ENCODE data around the gene TP63.

TP63 gene

DNA sequence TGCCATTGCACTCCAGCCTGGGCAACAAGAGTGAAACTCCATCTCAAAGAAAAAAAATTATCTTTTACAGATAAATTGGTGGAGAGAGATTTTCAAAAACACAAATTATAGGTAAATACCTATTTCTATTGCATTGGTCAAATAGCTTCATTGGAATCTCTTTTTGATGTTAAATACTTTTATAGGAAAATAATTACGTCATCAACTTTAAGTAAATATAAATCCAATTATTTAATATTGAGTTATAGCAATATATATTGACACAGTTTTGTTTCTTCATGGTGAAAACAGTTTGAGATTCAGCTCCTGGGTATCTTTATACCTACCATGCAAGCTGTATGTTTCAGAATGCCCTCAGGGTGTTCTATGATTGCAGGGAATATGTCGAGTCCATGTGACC lies 172.1 kb downstream of the TP63 start:
- ATAC-seq: no peak
- no peak for TF ChIP-seq TCF4 (CRISPR knock-in tag; IDR thresholded peaks at IDR 0.05; ENCODE audit: borderline replicate concordance)

DNA sequence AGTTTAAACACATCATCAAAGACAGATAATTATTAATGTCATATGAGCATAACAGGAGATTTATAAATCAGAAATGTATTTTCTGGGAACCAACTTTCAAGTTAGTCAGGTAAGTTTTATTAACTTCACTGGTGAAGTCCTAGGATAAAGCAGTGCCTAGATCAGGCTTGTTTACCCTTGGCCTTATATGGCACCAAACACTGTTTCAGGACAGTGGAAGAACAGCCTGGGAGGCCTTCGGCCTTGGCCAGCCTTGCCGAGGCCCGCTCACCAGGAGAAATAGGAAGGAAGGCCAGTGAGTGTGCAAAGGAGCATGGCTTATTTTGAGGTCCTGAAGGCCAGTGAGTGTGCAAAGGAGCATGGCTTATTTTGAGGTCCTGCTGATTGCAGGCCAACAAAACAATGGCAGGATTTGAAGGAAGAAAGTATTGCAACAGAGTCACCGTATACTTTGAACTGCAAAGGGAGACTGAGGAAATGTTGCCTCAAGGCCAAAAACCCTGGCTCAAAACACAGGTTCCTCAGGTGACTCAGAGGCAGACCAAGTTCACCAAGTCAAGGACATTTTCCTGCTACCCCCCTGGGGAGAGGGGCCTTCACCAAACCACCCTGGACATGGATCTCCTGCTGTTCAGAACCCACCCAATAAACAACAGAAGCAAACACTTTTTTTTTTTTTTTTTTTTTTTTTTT lies 174.3 kb downstream of the TP63 start:
- no peak for ATAC-seq
- TF ChIP-seq GLIS3 (CRISPR knock-in tag; IDR thresholded peaks at IDR 0.05): no peak

- no peak for ATAC-seq
- no peak for TF ChIP-seq ZNF565 (CRISPR knock-in tag; conservative IDR thresholded peaks at IDR 0.05; ENCODE audit: low read depth)
Observed at GRCh38 chr3:189806171-189806951, 175.2 kb downstream of the TP63 start.

DNA sequence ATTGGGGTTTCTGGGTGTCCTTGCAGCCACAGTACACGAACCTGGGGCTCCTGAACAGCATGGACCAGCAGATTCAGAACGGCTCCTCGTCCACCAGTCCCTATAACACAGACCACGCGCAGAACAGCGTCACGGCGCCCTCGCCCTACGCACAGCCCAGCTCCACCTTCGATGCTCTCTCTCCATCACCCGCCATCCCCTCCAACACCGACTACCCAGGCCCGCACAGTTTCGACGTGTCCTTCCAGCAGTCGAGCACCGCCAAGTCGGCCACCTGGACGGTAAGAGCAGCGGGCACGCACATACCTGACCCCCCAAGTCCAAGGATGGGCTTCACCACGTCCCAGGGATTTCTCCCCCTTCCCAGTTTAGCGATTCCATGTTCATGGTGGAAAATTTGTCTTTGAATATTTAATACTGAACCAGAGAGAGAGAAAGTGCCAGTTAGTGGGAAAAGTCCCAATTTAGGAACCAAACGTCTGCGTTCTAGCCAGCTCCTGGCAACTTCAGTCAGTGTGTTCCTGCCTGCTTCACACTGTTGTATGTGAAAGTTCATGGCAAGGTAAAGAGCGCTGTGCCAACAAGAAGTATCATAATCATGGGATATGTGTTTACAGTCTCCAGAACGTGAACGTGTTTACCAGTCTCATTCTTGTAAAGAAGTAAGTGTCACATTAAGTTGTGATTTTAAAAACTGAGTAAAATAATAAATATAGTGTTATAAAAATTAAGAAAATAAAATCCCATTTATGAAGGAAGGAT lies 177.2 kb downstream of the TP63 start:
- TF ChIP-seq BACH2 (CRISPR knock-in tag; IDR thresholded peaks at IDR 0.05; ENCODE audit: borderline replicate concordance) (no peak), ZFP3 (CRISPR knock-in tag; IDR thresholded peaks at IDR 0.05) (no peak), ARNTL (CRISPR knock-in tag; IDR thresholded peaks at IDR 0.05; ENCODE audit: borderline replicate concordance, low read depth) (no peak), ZNF70 (CRISPR knock-in tag; IDR thresholded peaks at IDR 0.05) (no peak), RARB (CRISPR knock-in tag; IDR thresholded peaks at IDR 0.05) (no peak), TCF4 (CRISPR knock-in tag; IDR thresholded peaks at IDR 0.05; ENCODE audit: borderline replicate concordance) (no peak)
- ATAC-seq: no peak

GRCh38 chr3:189809583-189809982 lies 178.4 kb downstream of the TP63 start:
- TF ChIP-seq, protein P1, sequence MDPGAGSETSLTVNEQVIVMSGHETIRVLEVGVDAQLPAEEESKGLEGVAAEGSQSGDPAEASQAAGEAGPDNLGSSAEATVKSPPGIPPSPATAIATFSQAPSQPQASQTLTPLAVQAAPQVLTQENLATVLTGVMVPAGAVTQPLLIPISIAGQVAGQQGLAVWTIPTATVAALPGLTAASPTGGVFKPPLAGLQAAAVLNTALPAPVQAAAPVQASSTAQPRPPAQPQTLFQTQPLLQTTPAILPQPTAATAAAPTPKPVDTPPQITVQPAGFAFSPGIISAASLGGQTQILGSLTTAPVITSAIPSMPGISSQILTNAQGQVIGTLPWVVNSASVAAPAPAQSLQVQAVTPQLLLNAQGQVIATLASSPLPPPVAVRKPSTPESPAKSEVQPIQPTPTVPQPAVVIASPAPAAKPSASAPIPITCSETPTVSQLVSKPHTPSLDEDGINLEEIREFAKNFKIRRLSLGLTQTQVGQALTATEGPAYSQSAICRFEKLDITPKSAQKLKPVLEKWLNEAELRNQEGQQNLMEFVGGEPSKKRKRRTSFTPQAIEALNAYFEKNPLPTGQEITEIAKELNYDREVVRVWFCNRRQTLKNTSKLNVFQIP (CRISPR knock-in tag; IDR thresholded peaks at IDR 0.05; ENCODE audit: borderline replicate concordance, low read depth): no peak
- TF ChIP-seq, protein P2, sequence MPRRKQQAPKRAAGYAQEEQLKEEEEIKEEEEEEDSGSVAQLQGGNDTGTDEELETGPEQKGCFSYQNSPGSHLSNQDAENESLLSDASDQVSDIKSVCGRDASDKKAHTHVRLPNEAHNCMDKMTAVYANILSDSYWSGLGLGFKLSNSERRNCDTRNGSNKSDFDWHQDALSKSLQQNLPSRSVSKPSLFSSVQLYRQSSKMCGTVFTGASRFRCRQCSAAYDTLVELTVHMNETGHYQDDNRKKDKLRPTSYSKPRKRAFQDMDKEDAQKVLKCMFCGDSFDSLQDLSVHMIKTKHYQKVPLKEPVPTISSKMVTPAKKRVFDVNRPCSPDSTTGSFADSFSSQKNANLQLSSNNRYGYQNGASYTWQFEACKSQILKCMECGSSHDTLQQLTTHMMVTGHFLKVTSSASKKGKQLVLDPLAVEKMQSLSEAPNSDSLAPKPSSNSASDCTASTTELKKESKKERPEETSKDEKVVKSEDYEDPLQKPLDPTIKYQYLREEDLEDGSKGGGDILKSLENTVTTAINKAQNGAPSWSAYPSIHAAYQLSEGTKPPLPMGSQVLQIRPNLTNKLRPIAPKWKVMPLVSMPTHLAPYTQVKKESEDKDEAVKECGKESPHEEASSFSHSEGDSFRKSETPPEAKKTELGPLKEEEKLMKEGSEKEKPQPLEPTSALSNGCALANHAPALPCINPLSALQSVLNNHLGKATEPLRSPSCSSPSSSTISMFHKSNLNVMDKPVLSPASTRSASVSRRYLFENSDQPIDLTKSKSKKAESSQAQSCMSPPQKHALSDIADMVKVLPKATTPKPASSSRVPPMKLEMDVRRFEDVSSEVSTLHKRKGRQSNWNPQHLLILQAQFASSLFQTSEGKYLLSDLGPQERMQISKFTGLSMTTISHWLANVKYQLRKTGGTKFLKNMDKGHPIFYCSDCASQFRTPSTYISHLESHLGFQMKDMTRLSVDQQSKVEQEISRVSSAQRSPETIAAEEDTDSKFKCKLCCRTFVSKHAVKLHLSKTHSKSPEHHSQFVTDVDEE (CRISPR knock-in tag; IDR thresholded peaks at IDR 0.05): no peak
- TF ChIP-seq, protein P3, sequence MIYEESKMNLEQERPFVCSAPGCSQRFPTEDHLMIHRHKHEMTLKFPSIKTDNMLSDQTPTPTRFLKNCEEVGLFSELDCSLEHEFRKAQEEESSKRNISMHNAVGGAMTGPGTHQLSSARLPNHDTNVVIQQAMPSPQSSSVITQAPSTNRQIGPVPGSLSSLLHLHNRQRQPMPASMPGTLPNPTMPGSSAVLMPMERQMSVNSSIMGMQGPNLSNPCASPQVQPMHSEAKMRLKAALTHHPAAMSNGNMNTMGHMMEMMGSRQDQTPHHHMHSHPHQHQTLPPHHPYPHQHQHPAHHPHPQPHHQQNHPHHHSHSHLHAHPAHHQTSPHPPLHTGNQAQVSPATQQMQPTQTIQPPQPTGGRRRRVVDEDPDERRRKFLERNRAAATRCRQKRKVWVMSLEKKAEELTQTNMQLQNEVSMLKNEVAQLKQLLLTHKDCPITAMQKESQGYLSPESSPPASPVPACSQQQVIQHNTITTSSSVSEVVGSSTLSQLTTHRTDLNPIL (CRISPR knock-in tag; IDR thresholded peaks at IDR 0.05; ENCODE audit: low read depth): no peak
- TF ChIP-seq CSRNP3 (CRISPR knock-in tag; IDR thresholded peaks at IDR 0.05) (no peak), ARNTL (CRISPR knock-in tag; IDR thresholded peaks at IDR 0.05; ENCODE audit: borderline replicate concordance, low read depth) (no peak), ZNF565 (CRISPR knock-in tag; conservative IDR thresholded peaks at IDR 0.05; ENCODE audit: low read depth) (no peak), ESRRG (CRISPR knock-in tag; IDR thresholded peaks at IDR 0.05) (no peak)
- no peak for ATAC-seq

Measured in SK-N-SH treated with all-trans-retinoic acid at 6 μM for 48 hours (cell line).